H9 (cell line): ENCODE data around the gene ASMTL. TPM values are rescaled to one million over a fixed set of nuclear protein-coding genes. Genes with fewer than 3 reads are reported as not detected.

Experiments used
- DNase-seq: peaks from one replicate; pipeline ENCODE4 v3.0.0-alpha.2; 2017
- H2AFZ ChIP-seq: one replicate; pipeline ENCODE4 v1.6.1; 2013; ENCODE audit warnings: mild to moderate bottlenecking, low read length, control low read depth, moderate library complexity
- H2AK5ac ChIP-seq: 2 replicates; pipeline ENCODE4 v1.6.1; 2013; ENCODE audit warnings: low read length, control low read depth, mixed read lengths; ENCODE audit not compliant: insufficient read length
- H2BK120ac ChIP-seq: one replicate; pipeline ENCODE4 v1.6.1; 2013; ENCODE audit warnings: low read depth, mild to moderate bottlenecking, low read length, control low read depth, inconsistent platforms; ENCODE audit not compliant: poor library complexity, severe bottlenecking
- H2BK12ac ChIP-seq: 2 replicates; pipeline ENCODE4 v1.6.1; 2013; ENCODE audit warnings: low read length, control low read depth, mixed read lengths, low read depth; ENCODE audit not compliant: insufficient read length
- H2BK15ac ChIP-seq: 2 replicates; pipeline ENCODE4 v1.6.1; 2013; ENCODE audit warnings: low read depth, low read length, control low read depth
- H2BK20ac ChIP-seq: one replicate; pipeline ENCODE4 v1.6.1; 2013; ENCODE audit warnings: low read depth, mild to moderate bottlenecking, low read length, control low read depth, inconsistent platforms; ENCODE audit not compliant: poor library complexity, severe bottlenecking
- H2BK5ac ChIP-seq: 2 replicates; pipeline ENCODE4 v1.6.1; 2013; ENCODE audit warnings: low read length, control low read depth, mixed read lengths; ENCODE audit not compliant: insufficient read length
- H3K14ac ChIP-seq: 2 replicates; pipeline ENCODE4 v1.6.1; 2013; ENCODE audit warnings: low read length, control low read depth; ENCODE audit not compliant: insufficient read depth
- H3K18ac ChIP-seq: 2 replicates; pipeline ENCODE4 v1.6.1; 2013; ENCODE audit warnings: low read depth, mild to moderate bottlenecking, mixed read lengths, low read length, control low read depth; ENCODE audit not compliant: insufficient read length
- H3K23ac ChIP-seq: 2 replicates; pipeline ENCODE4 v1.6.1; 2013; ENCODE audit warnings: low read length, control low read depth, mixed read lengths, low read depth; ENCODE audit not compliant: insufficient read length
- H3K23me2 ChIP-seq: 2 replicates; pipeline ENCODE4 v1.6.1; 2013; ENCODE audit warnings: low read depth, mild to moderate bottlenecking, mixed read lengths, low read length, control low read depth; ENCODE audit not compliant: insufficient read length, poor library complexity, severe bottlenecking
- H3K27ac ChIP-seq: 2 replicates; pipeline ENCODE4 v1.5.1; 2013; ENCODE audit warnings: low read length, control low read depth, mixed read lengths, low read depth; ENCODE audit not compliant: insufficient read length
- H3K27me3 ChIP-seq: 2 replicates; pipeline ENCODE4 v1.6.1; 2013; ENCODE audit warnings: low read length, control low read depth, inconsistent platforms; ENCODE audit not compliant: insufficient read depth
- H3K4ac ChIP-seq: 2 replicates; pipeline ENCODE4 v1.6.1; 2013; ENCODE audit warnings: low read depth, mild to moderate bottlenecking, control low read depth, inconsistent platforms, low read length, moderate library complexity
- H3K4me1 ChIP-seq: 2 replicates; pipeline ENCODE4 v1.6.1; 2013; ENCODE audit warnings: low read length, control low read depth, inconsistent platforms; ENCODE audit not compliant: insufficient read depth
- H3K4me2 ChIP-seq: 2 replicates; pipeline ENCODE4 v1.6.1; 2013; ENCODE audit warnings: low read length, control low read depth, mixed read lengths; ENCODE audit not compliant: insufficient read length, insufficient read depth
- H3K56ac ChIP-seq: 2 replicates; pipeline ENCODE4 v1.6.1; 2013; ENCODE audit warnings: low read depth, mild to moderate bottlenecking, mixed read lengths, low read length, control low read depth; ENCODE audit not compliant: insufficient read length
- H3K79me1 ChIP-seq: 2 replicates; pipeline ENCODE4 v1.6.1; 2013; ENCODE audit warnings: low read depth, mild to moderate bottlenecking, moderate library complexity, low read length, control low read depth, inconsistent platforms; ENCODE audit not compliant: insufficient read depth, poor library complexity, severe bottlenecking
- H3K79me2 ChIP-seq: 2 replicates; pipeline ENCODE4 v1.6.1; 2013; ENCODE audit warnings: low read length, control low read depth, inconsistent platforms; ENCODE audit not compliant: insufficient read depth
- H3K9ac ChIP-seq: 2 replicates; pipeline ENCODE4 v1.6.1; 2013; ENCODE audit warnings: low read length, control low read depth, mixed read lengths; ENCODE audit not compliant: insufficient read length; ENCODE audit errors: extremely low read depth
- H3K9me3 ChIP-seq: one replicate; pipeline ENCODE4 v1.6.1; 2013; ENCODE audit warnings: low read depth, low read length, inconsistent platforms; ENCODE audit not compliant: control insufficient read depth
- H3T11ph ChIP-seq: one replicate; pipeline ENCODE4 v1.6.1; 2013; ENCODE audit warnings: mild to moderate bottlenecking, low read length, control low read depth, inconsistent platforms
- H4K20me1 ChIP-seq: one replicate; pipeline ENCODE4 v1.6.1; 2013; ENCODE audit not compliant: control insufficient read depth, insufficient read length, insufficient read depth
- H4K5ac ChIP-seq: 2 replicates; pipeline ENCODE4 v1.6.1; 2013; ENCODE audit warnings: low read depth, mild to moderate bottlenecking, mixed read lengths, low read length, control low read depth; ENCODE audit not compliant: insufficient read length
- H4K8ac ChIP-seq: replicated peaks from 2 replicates; pipeline ENCODE4 v1.6.1; 2013; ENCODE audit warnings: low read length, control low read depth, mixed read lengths, low read depth; ENCODE audit not compliant: insufficient read length
- H4K91ac ChIP-seq: 2 replicates; pipeline ENCODE4 v1.6.1; 2013; ENCODE audit warnings: low read depth, mild to moderate bottlenecking, moderate library complexity, mixed read lengths, low read length, control low read depth; ENCODE audit not compliant: insufficient read length
- H3K27ac Mint-ChIP-seq, 3 experiments: 2 replicates in 2 of 3; 3 replicates in 1 of 3; pipeline ENCODE4 v1.8.0; 2020 to 2021; ENCODE audit warnings: mixed read lengths in 3 of 3, mild to moderate bottlenecking in 1 of 3, moderate library complexity in 1 of 3
- H3K27me3 Mint-ChIP-seq: 2 replicates; pipeline ENCODE4 v1.8.0; 2021; ENCODE audit warnings: low read depth, mild to moderate bottlenecking, moderate library complexity, mixed read lengths
- H3K36me3 Mint-ChIP-seq, 3 experiments: 2 replicates in 2 of 3; 3 replicates in 1 of 3; pipeline ENCODE4 v1.8.0; 2020 to 2021; ENCODE audit warnings: low read depth in 3 of 3, mixed read lengths in 3 of 3; ENCODE audit not compliant: insufficient read depth in 1 of 3
- H3K4me1 Mint-ChIP-seq, 2 experiments: 2 replicates each; pipeline ENCODE4 v1.8.0; 2020; ENCODE audit warnings: mixed read lengths in 2 of 2
- H3K4me3 Mint-ChIP-seq, 2 experiments: 2 replicates in 1 of 2; 3 replicates in 1 of 2; pipeline ENCODE4 v1.8.0; 2020 to 2021; ENCODE audit warnings: mild to moderate bottlenecking in 2 of 2, mixed read lengths in 2 of 2, moderate library complexity in 1 of 2
- H3K9me3 Mint-ChIP-seq, 2 experiments: 2 replicates in 1 of 2; 3 replicates in 1 of 2; pipeline ENCODE4 v1.8.0; 2020; ENCODE audit warnings: mild to moderate bottlenecking in 2 of 2, mixed read lengths in 2 of 2, moderate library complexity in 1 of 2
- CTCF ChIP-seq: fragments of 200-600 bp; sonication (generic); conservative IDR thresholded peaks from 3 replicates; pipeline ENCODE4 v1.8.0; 2021; ENCODE audit warnings: antibody characterized with exemption, mild to moderate bottlenecking
- WGBS: extraction: QIAGEN DNeasy Blood & Tissue Kit; methylation state at CpG from one replicate; pipeline ENCODE4 v1.1.7; 2013; ENCODE audit warnings: missing lambda C conversion rate, low lambda C conversion rate, mixed read lengths; ENCODE audit not compliant: insufficient read length; ENCODE audit errors: extremely low coverage; 5-methylcytosine and 5-hydroxymethylcytosine counted together
- total RNA-seq: library from RNA; stranded (reverse); gene quantifications from 2 replicates; pipeline ENCODE4 v1.2.1, GENCODE V29; 2021

ASMTL gene
- total RNA-seq, 1 experiment from 2014 or later, result 59.8 TPM

DNA sequence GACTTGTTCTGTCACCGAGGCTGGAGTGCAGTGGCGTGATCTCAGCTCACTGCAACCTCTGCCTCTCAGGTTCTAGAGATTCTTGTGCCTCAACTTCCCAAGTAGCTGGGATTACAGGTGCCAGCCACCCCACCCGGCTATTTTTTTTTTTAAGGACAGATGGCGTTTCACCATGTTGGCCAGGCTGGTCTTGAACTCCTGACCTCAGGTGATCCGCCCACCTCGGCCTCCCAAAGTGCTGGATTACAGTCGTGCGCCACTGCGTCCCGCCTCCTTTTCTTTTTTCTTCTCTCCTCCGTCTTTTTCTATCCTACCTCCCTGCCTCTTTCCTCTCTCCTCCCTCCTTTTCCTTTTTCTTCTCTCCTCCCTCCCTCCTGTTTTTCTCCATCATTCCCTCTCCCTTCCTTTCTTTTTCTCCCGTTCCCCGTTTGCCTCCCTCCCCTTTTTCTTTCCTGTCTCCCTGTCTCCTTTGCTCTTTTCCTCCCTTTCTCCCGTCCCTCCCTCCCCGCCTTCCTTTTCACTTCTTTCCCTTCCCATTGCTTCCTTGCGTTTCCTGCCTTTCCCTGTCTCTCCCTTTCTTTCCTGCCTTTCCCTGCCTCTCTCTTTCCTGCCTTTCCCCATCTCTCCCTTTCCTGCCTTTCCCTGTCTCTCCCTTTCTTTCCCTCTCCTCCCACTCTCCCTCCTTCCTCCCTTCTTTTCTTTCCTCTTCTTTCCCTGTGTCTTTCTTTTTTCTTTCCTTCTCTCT is 58.7 kb downstream of the ASMTL start:
- Histone ChIP-seq H4K91ac (no peak overlapping the region), H3K4me2 (peak overlapping the region; percentile 91), H2BK12ac (no peak overlapping the region), H2BK20ac (no peak overlapping the region), H3K27ac (no peak overlapping the region), H3K14ac (no peak overlapping the region), H3K23me2 (peaks cover 8% of the 10 kb centered on the region), H3K4ac (no peak overlapping the region), H3K9me3 (no peaks in the 10 kb centered on the region), H2AFZ (no peak overlapping the region), H4K20me1 (peaks cover 2% of the 10 kb centered on the region), H3T11ph (no peak overlapping the region), H2AK5ac (no peak overlapping the region), H2BK120ac (no peak overlapping the region), H4K5ac (no peak overlapping the region), H3K79me1 (peaks cover 17% of the 10 kb centered on the region), H2BK5ac (no peak overlapping the region), H3K56ac (no peak overlapping the region), H3K79me2 (peaks cover 23% of the 10 kb centered on the region; the same call in 1 of the 2 replicates), H3K9ac (no peak overlapping the region), H2BK15ac (no peak overlapping the region), H3K4me1 (no peaks in the 10 kb centered on the region), H4K8ac (no peak overlapping the region), H3K27me3 (no peaks in the 10 kb centered on the region), H3K18ac (no peak overlapping the region), H3K23ac (no peak overlapping the region)
- no peaks in the 10 kb centered on the region; the same call in 1 of the 2 replicates for H3K27me3 Mint-ChIP-seq
- no peak for DNase-seq
- H3K4me1 Mint-ChIP-seq, result peaks cover 22 to 43% of the 10 kb centered on the region in 2 experiments
- H3K9me3 Mint-ChIP-seq, result peaks cover 3 to 4% of the 10 kb centered on the region in 2 experiments; a peak in 3 of 5 replicates
- peak overlapping the region; percentile 68 to 90 (median 81) for H3K27ac Mint-ChIP-seq
- peaks cover 38 to 59% (median 49%) of the 10 kb centered on the region in 3 experiments for H3K36me3 Mint-ChIP-seq
- peak overlapping the region; percentile 92 to 95 for H3K4me3 Mint-ChIP-seq
- no peak for TF ChIP-seq CTCF
- 100% methylated on average over 1 of the region's 16 CpGs for WGBS
